NCI-H345 treated with DMSO at 0.1 percent for 48 hours (cell line): Measurements from ENCODE around the gene ZWILCH.
"Not testable (repeated sequence)": the region's sequence is repeated elsewhere in the genome, so short reads cannot be mapped to it uniquely, and the experiment has no call there.

Experiments used
- DNase-seq: peaks from one replicate; lab custom pipeline; 2025; ENCODE audit not compliant: unreplicated experiment; lab: John Stamatoyannopoulos, UW

ZWILCH gene

GRCh38 chr15:66578286-66578875, 73.3 kb downstream of the ZWILCH start:
- no peak for DNase-seq

GRCh38 chr15:66580643-66581042, 75.5 kb downstream of the ZWILCH start:
- no peak for DNase-seq

GRCh38 chr15:66581972-66582537, 76.9 kb downstream of the ZWILCH start:
- DNase-seq, result no peak

GRCh38 chr15:66586155-66586976, 81.2 kb downstream of the ZWILCH start:
- DNase-seq, result no peak

- DNase-seq, result no peak
Observed at GRCh38 chr15:66587020-66587419, 81.9 kb downstream of the ZWILCH start.

- DNase-seq, result no peak
Observed at GRCh38 chr15:66587749-66588148, 82.6 kb downstream of the ZWILCH start.

GRCh38 chr15:66588537-66588936, 83.4 kb downstream of the ZWILCH start:
- no peak for DNase-seq

GRCh38 chr15:66588971-66589370, 83.8 kb downstream of the ZWILCH start:
- no peak for DNase-seq

GRCh38 chr15:66589429-66589828, 84.3 kb downstream of the ZWILCH start:
- not testable (repeated sequence) for DNase-seq

GRCh38 chr15:66590435-66590834, 85.3 kb downstream of the ZWILCH start:
- no peak for DNase-seq

GRCh38 chr15:66591322-66591862, 86.3 kb downstream of the ZWILCH start:
- DNase-seq, result no peak

GRCh38 chr15:66592505-66593218, 87.5 kb downstream of the ZWILCH start:
- no peak for DNase-seq

- no peak for DNase-seq
Observed at GRCh38 chr15:66593219-66593780, 88.2 kb downstream of the ZWILCH start.

- no peak for DNase-seq
Observed at GRCh38 chr15:66594344-66594743, 89.2 kb downstream of the ZWILCH start.

- no peak for DNase-seq
Observed at GRCh38 chr15:66594836-66595235, 89.7 kb downstream of the ZWILCH start.

- DNase-seq, result no peak
Observed at GRCh38 chr15:66595332-66595731, 90.2 kb downstream of the ZWILCH start.

GRCh38 chr15:66595931-66596545, 90.9 kb downstream of the ZWILCH start:
- no peak for DNase-seq

GRCh38 chr15:66598095-66598815, 93.1 kb downstream of the ZWILCH start:
- no peak for DNase-seq
